Activated CD8-positive, alpha-beta memory T cell treated with anti-CD3 and anti-CD28 coated beads for 48 hours (primary cell): ENCODE data around the gene HS1BP3.

Experiments used
- DNase-seq, 3 experiments: peaks; one replicate each; pipeline ENCODE4 v3.0.0-alpha.2; 2020; ENCODE audit warnings: low read depth in 2 of 3, low spot score in 2 of 3

The HS1BP3 gene

GRCh38 chr2:20664431-20665242 lies 13.7 kb upstream of the HS1BP3 start:
- DNase-seq: no peak

- no peak for DNase-seq
Measured at GRCh38 chr2:20664071-20664390, 13.1 kb upstream of the HS1BP3 start.

GRCh38 chr2:20663196-20664070 lies 12.5 kb upstream of the HS1BP3 start:
- DNase-seq: no peak

- DNase-seq: no peak
Measured at GRCh38 chr2:20662308-20662937, 11.5 kb upstream of the HS1BP3 start.

- peak in 1 of 3 experiments; percentile 37 for DNase-seq
Measured at GRCh38 chr2:20661421-20662307, 10.8 kb upstream of the HS1BP3 start.

- no peak for DNase-seq
Measured at GRCh38 chr2:20660506-20661420, 9.9 kb upstream of the HS1BP3 start.

- DNase-seq: no peak
Measured at GRCh38 chr2:20657522-20658235, 6.8 kb upstream of the HS1BP3 start.

- no peak for DNase-seq
Measured at GRCh38 chr2:20656561-20656960, 5.7 kb upstream of the HS1BP3 start.

GRCh38 chr2:20654535-20654813 lies 3.6 kb upstream of the HS1BP3 start:
- no peak for DNase-seq

GRCh38 chr2:20653695-20654534 lies 3.0 kb upstream of the HS1BP3 start:
- no peak for DNase-seq

- no peak for DNase-seq
Measured at GRCh38 chr2:20652673-20653575, 2.0 kb upstream of the HS1BP3 start.

- no peak for DNase-seq
Measured at GRCh38 chr2:20652141-20652540, 1.2 kb upstream of the HS1BP3 start.

GRCh38 chr2:20651731-20652099 lies 817 bp upstream of the HS1BP3 start:
- DNase-seq: no peak

GRCh38 chr2:20650393-20650876 lies 463 bp downstream of the HS1BP3 start:
- DNase-seq: peak in 1 of 3 experiments; percentile 22

- no peak for DNase-seq
Measured at GRCh38 chr2:20649976-20650375, 922 bp downstream of the HS1BP3 start.

- DNase-seq: no peak
Measured at GRCh38 chr2:20649576-20649975, 1.3 kb downstream of the HS1BP3 start.

- DNase-seq: no peak
Measured at GRCh38 chr2:20648831-20649230, 2.1 kb downstream of the HS1BP3 start.
